K562 (cell line): ENCODE results near the gene SCAMP5. TPM values are rescaled to one million over a fixed set of nuclear protein-coding genes. Genes with fewer than 3 reads are reported as not detected.

Experiments used
- ATAC-seq: fragments of 200-7000 bp; cut with Tn5 transposase; 3 replicates; pipeline ENCODE4 v1.9.1; 2020; ENCODE audit warnings: moderate library complexity
- BruUV-seq: library from RNA; stranded (reverse); fragments of 400-500 nt; replicated peaks from 2 replicates; lab custom pipeline; 2021; lab: Mats Ljungman, UMichigan
- CTCF ChIA-PET: fragments of 300-600 bp; formaldehyde crosslinking; extraction: SDS; loops from one replicate; lab custom pipeline; 2021; ENCODE audit warnings: low intra/inter-chr PET ratio; lab: Yijun Ruan, JAX
- POLR2A ChIA-PET: fragments of 300-600, 350-650 bp; sonication (Branson Sonifier 250); formaldehyde crosslinking; extraction: SDS; loops from one replicate; lab custom pipeline; 2021; ENCODE audit warnings: antibody characterized with exemption, inconsistent platforms; lab: Yijun Ruan, JAX
- DNase-seq, 4 experiments: peaks; one replicate each; pipeline versions ENCODE4 v3.0.0 to v3.0.0-alpha.2; 2011 to 2018; ENCODE audit warnings: low spot score in 3 of 4, mixed read lengths in 3 of 4; ENCODE audit errors: extremely low read depth in 1 of 4
- FAIRE-seq: peaks from 2 replicates; lab custom pipeline; 2011; peaks lifted over from hg19 to GRCh38; lab: Jason Lieb, UNC
- H2AFZ ChIP-seq: 2 replicates; pipeline ENCODE4 v1.6.0; 2011; ENCODE audit warnings: low read depth, low read length, control low read depth, inconsistent platforms
- H3K27ac ChIP-seq: fragments of 200-600 bp; 3 replicates; pipeline ENCODE4 v1.8.0; 2011; ENCODE audit warnings: low read depth, mild to moderate bottlenecking, control low read depth, inconsistent platforms, low read length, moderate library complexity, mixed read lengths; ENCODE audit errors: extremely low read depth
- H3K27me3 ChIP-seq, 2 experiments: fragments of 300-600 bp in 1 of 2; 2 replicates in 1 of 2; 3 replicates in 1 of 2; pipeline versions ENCODE4 v1.6.0 to v1.8.0; 2011; ENCODE audit warnings: inconsistent platforms in 2 of 2, low read length in 2 of 2, mild to moderate bottlenecking in 1 of 2, mixed read lengths in 1 of 2, moderate library complexity in 1 of 2; ENCODE audit not compliant: control insufficient read depth in 2 of 2, insufficient read depth in 2 of 2
- H3K36me3 ChIP-seq: fragments of 300-600 bp; 3 replicates; pipeline ENCODE4 v1.8.0; 2011; ENCODE audit warnings: mild to moderate bottlenecking, low read length, inconsistent platforms; ENCODE audit not compliant: control insufficient read depth, insufficient read depth
- H3K4me1 ChIP-seq, 2 experiments: fragments of 200-600 bp in 1 of 2; replicated peaks in 1 of 2; 2 replicates in 1 of 2; 3 replicates in 1 of 2; pipeline versions ENCODE4 v1.5.1 to v1.8.0; 2011; ENCODE audit warnings: inconsistent platforms in 2 of 2, low read length in 2 of 2, mild to moderate bottlenecking in 1 of 2, mixed read lengths in 1 of 2, moderate library complexity in 1 of 2; ENCODE audit not compliant: control insufficient read depth in 2 of 2, insufficient read depth in 2 of 2
- H3K4me2 ChIP-seq: 2 replicates; pipeline ENCODE4 v1.6.1; 2011; ENCODE audit warnings: low read length, control low read depth, inconsistent platforms, mixed read lengths; ENCODE audit not compliant: insufficient read depth
- H3K4me3 ChIP-seq: fragments of 200-600 bp; sonication (generic), shearing (Covaris generic); 2 replicates; pipeline ENCODE4 v1.5.1; 2016; ENCODE audit warnings: control low read depth, inconsistent platforms
- H3K79me2 ChIP-seq: fragments of 200-600 bp; 3 replicates; pipeline ENCODE4 v1.8.0; 2011; ENCODE audit warnings: low read length, inconsistent platforms; ENCODE audit not compliant: control insufficient read depth, insufficient read depth
- H3K9ac ChIP-seq, 2 experiments: 2 replicates each; pipeline versions ENCODE4 v1.6.0 to v1.6.1; 2011; ENCODE audit warnings: low read depth in 2 of 2, low read length in 2 of 2, control low read depth in 1 of 2, inconsistent platforms in 1 of 2, mild to moderate bottlenecking in 1 of 2, mixed read lengths in 1 of 2; ENCODE audit not compliant: insufficient read depth in 1 of 2
- H3K9me1 ChIP-seq: one replicate; pipeline ENCODE4 v1.6.0; 2011; ENCODE audit warnings: inconsistent platforms, mild to moderate bottlenecking, low read length, moderate library complexity; ENCODE audit not compliant: control insufficient read depth, insufficient read depth
- H3K9me3 ChIP-seq: replicated peaks from 2 replicates; pipeline ENCODE4 v1.5.1; 2011; ENCODE audit warnings: low read depth, low read length, inconsistent platforms; ENCODE audit not compliant: control insufficient read depth, insufficient read depth
- H4K20me1 ChIP-seq: replicated peaks from 2 replicates; pipeline ENCODE4 v1.6.1; 2011; ENCODE audit warnings: low read length, inconsistent platforms, mixed read lengths; ENCODE audit not compliant: control insufficient read depth, insufficient read depth
- CBFA2T3 ChIP-seq: fragments of 450-650 bp; IDR thresholded peaks from 2 replicates; pipeline ENCODE4 v1.6.1; 2017
- HDAC2 ChIP-seq: fragments of 450-650 bp; IDR thresholded peaks from 2 replicates; pipeline ENCODE4 v1.6.1; 2016; ENCODE audit warnings: mild to moderate bottlenecking
- PHF8 ChIP-seq: fragments of 200-600 bp; sonication (generic); IDR thresholded peaks from 2 replicates; pipeline ENCODE4 v1.6.1; 2012; ENCODE audit warnings: mixed run types, mild to moderate bottlenecking, inconsistent platforms, low read length, moderate library complexity, borderline replicate concordance
- SAFB2 ChIP-seq: fragments of 200-400 bp; formaldehyde crosslinking; IDR thresholded peaks from 2 replicates; pipeline ENCODE4 v1.6.1; 2018; ENCODE audit warnings: borderline replicate concordance, low read length, low read depth, moderate library complexity; ENCODE audit not compliant: severe bottlenecking
- ZNF431 ChIP-seq: sonication (generic); formaldehyde crosslinking; IDR thresholded peaks from 2 replicates; pipeline ENCODE4 v1.8.0; 2022; ENCODE audit warnings: mild to moderate bottlenecking, missing genetic modification reagents
- WGBS: fragments of 100-300 bp; shearing (Covaris generic); methylation state at CpG from one replicate; pipeline ENCODE4 v1.1.6; 2016; ENCODE audit warnings: low coverage, mixed read lengths; ENCODE audit not compliant: insufficient coverage; ENCODE audit errors: missing lambda C conversion rate; 5-methylcytosine and 5-hydroxymethylcytosine counted together
- in situ Hi-C: fragments of 300-500 bp; cut with MboI; formaldehyde crosslinking; loops from 4 replicates; pipeline ENCODE4 v1.15.0; 2018; ENCODE audit warnings: inconsistent platforms, mixed read lengths
- intact Hi-C: fragments of 100-400 bp; cut with micrococcal nuclease; formaldehyde crosslinking; loops from 2 replicates; pipeline ENCODE4 v1.14.2; 2022
- polyA plus RNA-seq, 8 experiments: library from polyadenylated mRNA; depleted of rRNA in 4 of 8; stranded (reverse) in 5 of 8; unstranded in 3 of 8; fragments of >200 nt; fragmentation: Nextera tagmentation in 2 of 8; fragmentation: Illumina TruSeq in 1 of 8; extraction: Ambion mirVana in 2 of 8; extraction: Trizol in 1 of 8; gene quantifications; 2 replicates each; pipeline versions ENCODE4 v1.2.1 to v1.2.3, GENCODE V29; 2011 to 2014; ENCODE audit warnings: inconsistent platforms in 1 of 8, missing spikeins in 1 of 8
- total RNA-seq, 7 experiments: library from RNA; depleted of rRNA in 6 of 7; stranded (reverse); fragments of >200 nt in 6 of 7; fragmentation: Illumina TruSeq in 2 of 7; extraction: Trizol in 2 of 7; gene quantifications; 2 replicates each; pipeline versions ENCODE4 v1.2.1 to v1.2.3, GENCODE V29; 2011 to 2021; ENCODE audit warnings: low replicate concordance in 1 of 7
- TF ChIP-seq, protein P1 (sequence below): fragments of 250-450 bp; sonication (Bioruptor Pico); IDR thresholded peaks from 2 replicates; pipeline ENCODE4 v1.8.0; 2021; ENCODE audit warnings: borderline replicate concordance, mild to moderate bottlenecking, moderate library complexity; ENCODE audit not compliant: poor library complexity, severe bottlenecking
- TF ChIP-seq, protein P2 (sequence below), 2 experiments: fragments of 150-350 bp in 1 of 2; IDR thresholded peaks; 2 replicates each; pipeline ENCODE4 v1.6.1; 2012 to 2016; ENCODE audit warnings: low read depth in 2 of 2, low read length in 2 of 2, mild to moderate bottlenecking in 1 of 2, moderate library complexity in 1 of 2

Gene SCAMP5
- total and polyA plus RNA-seq, 9 of the 15 experiments (the other 6 are each of a cell fraction or from before 2014, with no cell fraction given) = 0.09 to 0.29 (median 0.19) TPM; not detected in 5

DNA sequence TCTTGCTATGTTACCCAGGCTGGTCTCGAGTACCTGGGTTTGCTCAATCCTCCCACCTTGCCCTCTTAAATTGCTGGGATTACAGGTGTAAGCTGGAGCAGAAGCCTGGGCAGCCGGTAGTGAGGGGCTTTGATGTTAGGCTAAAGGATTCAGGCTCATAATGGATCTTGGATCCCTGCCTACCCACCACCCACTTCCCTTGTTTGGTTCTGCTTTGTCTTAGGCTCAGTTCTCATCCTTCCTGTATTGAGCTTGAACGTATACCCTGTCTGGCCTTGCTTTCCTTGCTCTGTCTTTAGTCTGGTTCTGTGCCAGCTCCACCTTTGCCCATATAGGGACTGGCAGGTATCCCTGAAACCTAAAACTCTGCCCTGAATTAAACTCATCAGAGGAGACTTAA is 29.7 kb downstream of the SCAMP5 start (continued):
- TF ChIP-seq, protein P1, sequence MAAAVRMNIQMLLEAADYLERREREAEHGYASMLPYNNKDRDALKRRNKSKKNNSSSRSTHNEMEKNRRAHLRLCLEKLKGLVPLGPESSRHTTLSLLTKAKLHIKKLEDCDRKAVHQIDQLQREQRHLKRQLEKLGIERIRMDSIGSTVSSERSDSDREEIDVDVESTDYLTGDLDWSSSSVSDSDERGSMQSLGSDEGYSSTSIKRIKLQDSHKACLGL (CRISPR knock-in tag) = no peak
- no peak for TF ChIP-seq PHF8
- no peak for TF ChIP-seq SAFB2
- TF ChIP-seq ZNF431 (CRISPR knock-in tag) = no peak
- no peak for TF ChIP-seq HDAC2

DNA sequence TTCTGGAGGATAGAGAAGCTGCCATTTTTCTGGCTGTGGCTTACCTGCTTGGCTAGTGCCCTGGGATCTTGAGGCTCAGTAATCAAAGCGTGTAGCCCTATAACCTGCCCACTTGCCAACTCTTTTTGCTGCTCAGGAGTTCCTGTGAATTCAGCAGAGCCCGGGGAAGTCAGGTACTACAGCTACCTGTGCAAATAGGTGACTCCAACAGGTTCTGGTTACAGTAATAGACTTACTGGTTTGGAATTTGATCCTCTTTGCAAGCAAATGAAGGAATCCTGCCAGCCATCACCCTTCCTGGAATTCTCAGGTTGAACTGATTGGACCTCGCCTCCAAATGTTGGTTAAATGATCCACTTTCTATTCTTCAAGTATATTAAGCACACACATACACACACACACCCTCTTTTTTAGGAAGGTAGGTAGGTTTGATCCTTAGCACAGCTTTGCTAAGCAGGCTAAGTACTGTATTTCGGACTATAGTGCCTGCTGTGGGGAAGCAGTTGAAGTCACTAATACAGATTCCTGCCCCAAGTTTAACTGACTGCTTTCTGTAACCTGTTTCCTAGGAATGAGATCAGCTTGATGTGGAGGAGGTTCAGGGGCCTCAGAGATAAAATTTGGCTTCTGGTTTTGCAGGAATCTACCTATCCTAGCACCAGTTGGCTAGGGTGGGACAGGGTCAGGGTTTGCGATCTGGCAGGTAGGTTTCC is 30.3 kb downstream of the SCAMP5 start:
- Histone ChIP-seq H3K4me3 (no peak overlapping the region), H3K9ac (peak overlapping the region; percentile 21 to 31; a peak in 2 of 4 replicates), H2AFZ (no peak overlapping the region), H3K9me1 (no peaks in the 10 kb centered on the region), H3K4me1 (peaks cover 25 to 33% of the 10 kb centered on the region in 2 experiments; a peak in 4 of 5 replicates), H3K4me2 (no peak overlapping the region), H3K9me3 (no peaks in the 10 kb centered on the region), H3K27ac (no peak overlapping the region), H4K20me1 (no peaks in the 10 kb centered on the region), H3K79me2 (peaks cover 19% of the 10 kb centered on the region), H3K27me3 (no peaks in the 10 kb centered on the region), H3K36me3 (peaks cover 15% of the 10 kb centered on the region)
- ChIA-PET CTCF (interaction anchor here (0.6 kb wide), 1 partner anchor 178 kb away, joined by 4 read pairs; no protein-coding TSS in a partner anchor), POLR2A (interaction anchor here (0.6 to 1.6 kb wide), 5 partner anchors 12 to 186 kb away, joined by 3 to 7 read pairs (median 4); partner anchors contain the start of gene C15orf39)
- BruUV-seq = no TSS peak
- TF ChIP-seq CBFA2T3 = peak; percentile 59
- TF ChIP-seq, protein P2, sequence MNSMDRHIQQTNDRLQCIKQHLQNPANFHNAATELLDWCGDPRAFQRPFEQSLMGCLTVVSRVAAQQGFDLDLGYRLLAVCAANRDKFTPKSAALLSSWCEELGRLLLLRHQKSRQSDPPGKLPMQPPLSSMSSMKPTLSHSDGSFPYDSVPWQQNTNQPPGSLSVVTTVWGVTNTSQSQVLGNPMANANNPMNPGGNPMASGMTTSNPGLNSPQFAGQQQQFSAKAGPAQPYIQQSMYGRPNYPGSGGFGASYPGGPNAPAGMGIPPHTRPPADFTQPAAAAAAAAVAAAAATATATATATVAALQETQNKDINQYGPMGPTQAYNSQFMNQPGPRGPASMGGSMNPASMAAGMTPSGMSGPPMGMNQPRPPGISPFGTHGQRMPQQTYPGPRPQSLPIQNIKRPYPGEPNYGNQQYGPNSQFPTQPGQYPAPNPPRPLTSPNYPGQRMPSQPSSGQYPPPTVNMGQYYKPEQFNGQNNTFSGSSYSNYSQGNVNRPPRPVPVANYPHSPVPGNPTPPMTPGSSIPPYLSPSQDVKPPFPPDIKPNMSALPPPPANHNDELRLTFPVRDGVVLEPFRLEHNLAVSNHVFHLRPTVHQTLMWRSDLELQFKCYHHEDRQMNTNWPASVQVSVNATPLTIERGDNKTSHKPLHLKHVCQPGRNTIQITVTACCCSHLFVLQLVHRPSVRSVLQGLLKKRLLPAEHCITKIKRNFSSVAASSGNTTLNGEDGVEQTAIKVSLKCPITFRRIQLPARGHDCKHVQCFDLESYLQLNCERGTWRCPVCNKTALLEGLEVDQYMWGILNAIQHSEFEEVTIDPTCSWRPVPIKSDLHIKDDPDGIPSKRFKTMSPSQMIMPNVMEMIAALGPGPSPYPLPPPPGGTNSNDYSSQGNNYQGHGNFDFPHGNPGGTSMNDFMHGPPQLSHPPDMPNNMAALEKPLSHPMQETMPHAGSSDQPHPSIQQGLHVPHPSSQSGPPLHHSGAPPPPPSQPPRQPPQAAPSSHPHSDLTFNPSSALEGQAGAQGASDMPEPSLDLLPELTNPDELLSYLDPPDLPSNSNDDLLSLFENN (IDR thresholded peaks at IDR 0.05; ENCODE audit: low read depth in 2 of 2, low read length in 2 of 2) = no peak
- DNase-seq (no peak), FAIRE-seq (no peak), ATAC-seq (no peak)
- intact Hi-C loops = no loop called here
- in situ Hi-C loops = loop anchor here (5.0 to 10.0 kb wide), 3 partner anchors 177 to 649 kb away; partner anchors contain the start of gene C15orf39
- WGBS = 90% methylated on average over 5 of the region's 5 CpGs
